Kidney (tissue), 14 donors: ENCODE data around the gene PCDHGA1. TPM values are rescaled to one million over a fixed set of nuclear protein-coding genes. Genes with fewer than 3 reads are reported as not detected.

ENCODE experiments used
- DNase-seq, 5 donors: peaks; one replicate each; pipeline ENCODE4 v3.0.0-alpha.2; 2013 to 2020
- FAIRE-seq: peaks from 2 replicates; lab custom pipeline; 2012; peaks lifted over from hg19 to GRCh38; lab: Jason Lieb, UNC
- H3K27ac ChIP-seq, 2 donors: one replicate each; pipeline ENCODE4 v1.7.0; 2013; ENCODE audit warnings: low read depth in 2 of 2, low read length in 2 of 2, inconsistent platforms in 1 of 2
- H3K27me3 ChIP-seq: one replicate; pipeline ENCODE4 v1.7.1; 2013; ENCODE audit warnings: low read length, inconsistent platforms; ENCODE audit not compliant: control insufficient read depth, insufficient read depth
- H3K36me3 ChIP-seq, 3 donors: one replicate each; pipeline versions ENCODE4 v1.7.0 to v1.7.1; 2013; ENCODE audit warnings: low read length in 3 of 3, control low read depth in 1 of 3, inconsistent platforms in 1 of 3; ENCODE audit not compliant: insufficient read depth in 3 of 3, control insufficient read depth in 2 of 3
- H3K4me1 ChIP-seq, 3 donors: one replicate each; pipeline versions ENCODE4 v1.7.0 to v1.7.1; 2013; ENCODE audit warnings: low read length in 3 of 3, inconsistent platforms in 1 of 3, low read depth in 1 of 3; ENCODE audit not compliant: control insufficient read depth in 2 of 3, insufficient read depth in 2 of 3
- H3K4me3 ChIP-seq, 3 donors: one replicate each; pipeline versions ENCODE4 v1.7.0 to v1.8.1; 2013; ENCODE audit warnings: low read length in 3 of 3, control low read depth in 1 of 3, inconsistent platforms in 1 of 3
- H3K9ac ChIP-seq, 3 donors: one replicate each; pipeline versions ENCODE4 v1.7.0 to v1.7.1; 2013; ENCODE audit warnings: low read length in 3 of 3, control low read depth in 1 of 3, inconsistent platforms in 1 of 3
- H3K9me3 ChIP-seq, 3 donors: one replicate each; pipeline versions ENCODE4 v1.7.0 to v1.7.1; 2013; ENCODE audit warnings: low read length in 3 of 3, control low read depth in 1 of 3, inconsistent platforms in 1 of 3; ENCODE audit not compliant: control insufficient read depth in 2 of 3, insufficient read depth in 1 of 3
- CTCF ChIP-seq: IDR thresholded peaks from 3 replicates; pipeline ENCODE4 v1.5.1; 2012; ENCODE audit warnings: mild to moderate bottlenecking, moderate library complexity, borderline replicate concordance; ENCODE audit not compliant: insufficient read depth; ENCODE audit errors: extremely low read depth
- intact Hi-C: fragments of 100-400 bp; cut with DNase I; formaldehyde crosslinking; loops from one replicate; pipeline ENCODE4 v1.11.1; 2022
- polyA plus RNA-seq: library from polyadenylated mRNA; stranded (reverse); fragments of 350-450 nt; fragmentation: Illumina TruSeq; extraction: RNeasy Lipid Tissue Mini Kit (QIAGEN cat#74804); gene quantifications from one replicate; pipeline ENCODE4 v1.2.3, GENCODE V29; 2014; ENCODE audit warnings: low read depth, low replicate concordance; ENCODE audit not compliant: insufficient read depth
- total RNA-seq: library from RNA; stranded (reverse); fragmentation: NEBNext Ultra II Directional; extraction: Animal tissue kit (Norgen Biotek cat#: 25700); gene quantifications from one replicate; pipeline ENCODE4 v1.2.1, GENCODE V29; 2021
- donor health status: control.
- donor health status: control.
- donor health status: control.
- donor health status: control.
- donor health status: control.
- donor health status: DM: yes; HTN: yes; CAD: no.
- donor health status: Normal renal cell carcinoma (clear cell type).

Gene PCDHGA1
- total and polyA plus RNA-seq, 2 donors from 2014 or later = 0.19 to 0.69 TPM

GRCh38 chr5:141522301-141522700 lies 192.0 kb downstream of the PCDHGA1 start:
- FAIRE-seq = no peak
- H3K36me3 ChIP-seq = peaks cover 7 to 52% (median 32%) of the 10 kb centered on the region in 3 donors

GRCh38 chr5:141523991-141524390 lies 193.7 kb downstream of the PCDHGA1 start:
- DNase-seq (peak in 1 of 5 donors; percentile 15), FAIRE-seq (no peak)
- H3K4me3 ChIP-seq = no peak overlapping the region
- H3K36me3 ChIP-seq = peaks cover 5 to 58% (median 38%) of the 10 kb centered on the region in 3 donors
- intact Hi-C loops = no loop called here
- H3K27ac ChIP-seq = no peak overlapping the region
- no peaks in the 10 kb centered on the region for H3K27me3 ChIP-seq
- no peak overlapping the region for H3K9ac ChIP-seq
- no peaks in the 10 kb centered on the region for H3K9me3 ChIP-seq
- H3K4me1 ChIP-seq = peaks cover 9 to 10% (median 10%) of the 10 kb centered on the region in 3 donors
- no peak for TF ChIP-seq CTCF

More at GRCh38 chr5:141522301-141522700, 192.0 kb downstream of the PCDHGA1 start:
- no peak for TF ChIP-seq CTCF
- intact Hi-C loops = no loop called here
- peak in 1 of 5 donors; percentile 4 for DNase-seq
- Histone ChIP-seq H3K9ac (no peak overlapping the region), H3K4me3 (no peak overlapping the region), H3K4me1 (peaks cover 7 to 10% (median 10%) of the 10 kb centered on the region in 3 donors), H3K27me3 (no peaks in the 10 kb centered on the region), H3K9me3 (no peaks in the 10 kb centered on the region), H3K27ac (no peak overlapping the region)

- no peak for FAIRE-seq
Observed at GRCh38 chr5:141524604-141525597, 194.6 kb downstream of the PCDHGA1 start.

More at GRCh38 chr5:141524604-141525597, 194.6 kb downstream of the PCDHGA1 start:
- Histone ChIP-seq H3K9me3 (no peaks in the 10 kb centered on the region), H3K27ac (peak overlapping the region; percentile 52 to 88), H3K27me3 (no peaks in the 10 kb centered on the region), H3K9ac (no peak overlapping the region), H3K4me1 (peaks cover 9 to 10% (median 10%) of the 10 kb centered on the region in 3 donors), H3K36me3 (peaks cover 4 to 55% (median 34%) of the 10 kb centered on the region in 3 donors), H3K4me3 (peak overlapping the region in 1 of 3 donors; percentile 11)
- TF ChIP-seq CTCF = peak; percentile 99
- intact Hi-C loops = no loop called here
- DNase-seq = peak; percentile 91 to 99 (median 97)
